Esophagus muscularis mucosa (tissue), 4 donors: Measurements from ENCODE around the gene PRDM1. TPM values are rescaled to one million over a fixed set of nuclear protein-coding genes. Genes with fewer than 3 reads are reported as not detected.

Experiments used
- DNase-seq: peaks from one replicate; pipeline ENCODE4 v3.0.0-alpha.2; 2017; ENCODE audit errors: extremely low spot score
- H3K27ac ChIP-seq, 4 donors: fragments of 200-600 bp; sonication (generic); replicated peaks in 1 of 4; 1 replicate in 3 of 4; 2 replicates in 1 of 4; pipeline ENCODE4 v1.5.1; 2016 to 2019; ENCODE audit warnings: mild to moderate bottlenecking in 1 of 4
- H3K27me3 ChIP-seq, 4 donors: fragments of 200-600 bp; sonication (generic); one replicate each; pipeline versions ENCODE4 v1.5.1 to v1.6.0; 2016 to 2019
- H3K36me3 ChIP-seq, 4 donors: fragments of 200-600 bp; sonication (generic); one replicate each; pipeline ENCODE4 v1.5.1; 2016 to 2019
- H3K4me1 ChIP-seq, 4 donors: fragments of 200-600 bp; sonication (generic); one replicate each; pipeline ENCODE4 v1.5.1; 2016 to 2019
- H3K4me3 ChIP-seq, 4 donors: fragments of 200-600 bp; sonication (generic); 1 replicate in 2 of 4; 2 replicates in 2 of 4; pipeline ENCODE4 v1.5.1; 2016 to 2019; ENCODE audit warnings: mild to moderate bottlenecking in 4 of 4, moderate library complexity in 1 of 4
- H3K9me3 ChIP-seq, 4 donors: fragments of 200-600 bp; sonication (generic); 1 replicate in 3 of 4; 2 replicates in 1 of 4; pipeline ENCODE4 v1.5.1; 2016 to 2019
- CTCF ChIP-seq, 3 experiments: fragments of 200-600 bp in 2 of 3; fragments of 450-650 bp in 1 of 3; sonication (generic) in 2 of 3; IDR thresholded peaks; one replicate each; pipeline ENCODE4 v1.5.1; 2017 to 2019; ENCODE audit warnings: antibody characterized with exemption in 3 of 3, mild to moderate bottlenecking in 2 of 3, moderate library complexity in 1 of 3
- EP300 ChIP-seq: sonication (generic); formaldehyde crosslinking; IDR thresholded peaks from one replicate; pipeline ENCODE4 v1.6.1; 2017; ENCODE audit warnings: antibody characterized with exemption
- POLR2A ChIP-seq: fragments of 450-650 bp; IDR thresholded peaks from one replicate; pipeline ENCODE4 v1.6.1; 2017; ENCODE audit warnings: antibody characterized with exemption, moderate library complexity, mild to moderate bottlenecking, low read depth
- POLR2AphosphoS5 ChIP-seq, 2 donors: sonication (generic); formaldehyde crosslinking; IDR thresholded peaks; one replicate each; pipeline ENCODE4 v1.6.1; 2017; ENCODE audit warnings: antibody characterized with exemption in 2 of 2
- WGBS: methylation state at CpG from one replicate; pipeline ENCODE4 v1.1.5; 2018; 5-methylcytosine and 5-hydroxymethylcytosine counted together
- intact Hi-C: fragments of 100-400 bp; cut with DNase I; formaldehyde crosslinking; loops from one replicate; pipeline ENCODE4 v1.15.1; 2023
- total RNA-seq, 4 donors: library from RNA; depleted of rRNA; stranded (reverse); fragments of >200 nt; gene quantifications; one replicate each; pipeline versions ENCODE4 v1.1.0 to v1.2.1, GENCODE V29; 2016

PRDM1 gene
- total RNA-seq, 4 donors from 2014 or later: 1.8 to 5.1 (median 2.3) TPM

DNA sequence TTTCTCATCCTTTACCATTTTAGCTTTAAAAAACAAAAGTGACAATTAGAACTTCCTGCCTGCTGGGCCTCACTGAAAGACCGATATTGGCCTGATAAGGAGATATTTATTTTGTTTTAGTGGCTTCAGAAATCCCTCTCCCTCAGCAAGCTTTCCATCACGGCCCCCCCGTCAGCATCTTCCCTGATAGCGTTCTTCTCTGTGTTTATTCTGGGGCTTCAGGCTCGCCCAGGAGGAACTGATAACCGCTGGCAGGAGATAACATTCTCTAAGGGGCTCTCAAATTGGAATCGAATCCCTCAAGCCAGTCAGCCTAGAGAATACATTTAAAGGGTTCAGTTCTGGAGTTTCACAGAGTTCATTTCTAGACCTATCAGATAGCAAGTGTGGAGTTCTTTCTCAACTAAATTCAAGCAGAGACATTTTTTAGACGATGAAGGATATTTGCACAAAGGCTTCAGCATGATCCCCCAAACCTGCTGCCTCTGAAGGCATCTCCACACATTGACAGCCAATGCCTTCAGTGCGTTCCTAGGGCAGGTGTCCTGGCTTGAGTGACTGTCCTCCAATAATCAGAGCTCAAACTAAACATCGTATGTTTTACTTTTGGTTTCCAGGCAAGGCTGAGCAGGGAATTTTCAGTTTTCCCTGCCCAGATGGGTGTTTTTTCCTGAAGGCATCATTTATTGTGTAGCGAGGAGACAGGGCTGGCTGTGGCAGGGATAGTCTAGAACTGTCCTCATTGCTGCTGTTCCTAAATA is 17.0 kb downstream of the PRDM1 start:
- Histone ChIP-seq H3K36me3 (peaks cover 0 to 24% (median 13%) of the 10 kb centered on the region in 4 donors), H3K9me3 (no peaks in the 10 kb centered on the region), H3K27ac (no peak overlapping the region), H3K27me3 (peaks cover 0 to 16% (median 4%) of the 10 kb centered on the region in 4 donors), H3K4me1 (peaks cover 0 to 12% (median 9%) of the 10 kb centered on the region in 4 donors), H3K4me3 (peak overlapping the region in 3 of 4 donors; percentile 14 to 34 (median 33))
- peak; percentile 70 for DNase-seq
- TF ChIP-seq POLR2A: no peak
- no peak for TF ChIP-seq CTCF (IDR thresholded peaks at IDR 0.05)
- TF ChIP-seq EP300: no peak
- no peak for TF ChIP-seq POLR2AphosphoS5 (IDR thresholded peaks at IDR 0.05)
- 57% methylated on average over 11 of the region's 11 CpGs for WGBS
- intact Hi-C loops: no loop called here

DNA sequence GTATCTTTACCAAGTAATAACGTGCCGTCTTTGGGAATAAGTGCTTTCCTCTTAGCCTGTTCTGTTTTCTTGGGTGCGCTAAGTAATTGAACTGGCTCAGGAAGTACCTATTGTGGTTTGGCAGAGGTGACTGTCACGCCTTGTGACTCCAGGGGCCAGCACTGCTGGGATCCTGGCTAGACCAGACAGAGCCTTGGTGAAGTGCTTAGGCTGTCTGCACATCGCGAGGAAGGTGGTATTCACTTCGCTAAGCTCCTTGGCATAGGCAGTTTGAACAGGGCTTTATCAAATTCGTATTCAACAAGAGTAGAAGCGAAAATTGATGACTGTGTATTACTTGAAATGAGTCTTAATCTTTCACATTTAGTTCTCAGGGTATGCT is 17.6 kb downstream of the PRDM1 start:
- Histone ChIP-seq H3K27ac (no peak overlapping the region), H3K4me3 (peak overlapping the region in 3 of 4 donors; percentile 14 to 34 (median 33)), H3K36me3 (peaks cover 0 to 24% (median 13%) of the 10 kb centered on the region in 4 donors), H3K27me3 (peaks cover 0 to 10% (median 3%) of the 10 kb centered on the region in 4 donors), H3K4me1 (peaks cover 0 to 6% (median 4%) of the 10 kb centered on the region in 4 donors), H3K9me3 (no peaks in the 10 kb centered on the region)
- WGBS: 76% methylated on average over 9 of the region's 9 CpGs
- intact Hi-C loops: no loop called here
- no peak for DNase-seq
- TF ChIP-seq POLR2A: no peak
- TF ChIP-seq POLR2AphosphoS5 (IDR thresholded peaks at IDR 0.05): no peak
- TF ChIP-seq CTCF (IDR thresholded peaks at IDR 0.05): no peak
- no peak for TF ChIP-seq EP300

DNA sequence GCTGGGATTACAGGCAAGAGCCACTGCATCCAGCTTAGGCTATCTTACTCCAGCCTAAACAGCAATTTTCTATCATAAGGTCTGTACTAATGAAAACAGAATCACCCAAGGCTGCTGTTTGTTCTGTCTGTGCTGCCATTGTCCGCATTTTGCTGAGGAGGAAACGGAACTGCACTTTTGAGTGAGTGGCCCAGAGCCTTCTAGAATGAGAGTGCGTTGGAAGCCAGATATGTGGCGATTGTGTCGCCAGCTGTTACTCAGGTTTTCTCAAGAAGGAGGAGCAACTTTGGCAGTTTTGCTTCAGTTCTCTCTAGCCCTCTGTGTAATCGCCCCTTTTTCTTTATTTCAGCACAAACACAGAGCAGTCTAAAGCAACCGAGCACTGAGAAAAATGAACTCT is 18.3 kb downstream of the PRDM1 start:
- DNase-seq: peak; percentile 50
- Histone ChIP-seq H3K9me3 (no peaks in the 10 kb centered on the region), H3K4me3 (no peak overlapping the region), H3K36me3 (peaks cover 0 to 24% (median 13%) of the 10 kb centered on the region in 4 donors), H3K4me1 (no peaks in the 10 kb centered on the region), H3K27me3 (peaks cover 0 to 5% (median 0%) of the 10 kb centered on the region in 4 donors), H3K27ac (no peak overlapping the region)
- TF ChIP-seq CTCF (IDR thresholded peaks at IDR 0.05): no peak
- no peak for TF ChIP-seq EP300
- TF ChIP-seq POLR2AphosphoS5 (IDR thresholded peaks at IDR 0.05): no peak
- no peak for TF ChIP-seq POLR2A
- intact Hi-C loops: no loop called here
- 93% methylated on average over 7 of the region's 7 CpGs for WGBS

DNA sequence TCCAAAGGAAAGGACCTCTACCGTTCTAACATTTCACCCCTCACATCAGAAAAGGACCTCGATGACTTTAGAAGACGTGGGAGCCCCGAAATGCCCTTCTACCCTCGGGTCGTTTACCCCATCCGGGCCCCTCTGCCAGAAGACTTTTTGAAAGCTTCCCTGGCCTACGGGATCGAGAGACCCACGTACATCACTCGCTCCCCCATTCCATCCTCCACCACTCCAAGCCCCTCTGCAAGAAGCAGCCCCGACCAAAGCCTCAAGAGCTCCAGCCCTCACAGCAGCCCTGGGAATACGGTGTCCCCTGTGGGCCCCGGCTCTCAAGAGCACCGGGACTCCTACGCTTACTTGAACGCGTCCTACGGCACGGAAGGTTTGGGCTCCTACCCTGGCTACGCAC is 18.8 kb downstream of the PRDM1 start:
- intact Hi-C loops: no loop called here

More for the DNA sequence above, 18.8 kb downstream of the PRDM1 start:
- peaks cover 0 to 5% (median 0%) of the 10 kb centered on the region in 4 donors for H3K27me3 ChIP-seq
- H3K27ac ChIP-seq: no peak overlapping the region
- peak; percentile 26 for DNase-seq
- H3K4me1 ChIP-seq: no peaks in the 10 kb centered on the region
- H3K4me3 ChIP-seq: no peak overlapping the region
- no peaks in the 10 kb centered on the region for H3K9me3 ChIP-seq
- TF ChIP-seq EP300 (no peak), CTCF (IDR thresholded peaks at IDR 0.05) (no peak), POLR2AphosphoS5 (IDR thresholded peaks at IDR 0.05) (no peak), POLR2A (no peak)
- WGBS: 96% methylated on average over 21 of the region's 21 CpGs
- peaks cover 0 to 24% (median 13%) of the 10 kb centered on the region in 4 donors for H3K36me3 ChIP-seq
